ENCODE data around the gene OAF. TPM values are rescaled to one million over a fixed set of nuclear protein-coding genes. Genes with fewer than 3 reads are reported as not detected.

OAF gene
- total and polyA plus RNA-seq, 8 donors, result 21.6 to 88.3 (median 45.6) TPM

- peaks cover 8 to 11% (median 10%) of the 10 kb centered on the region in 3 donors for H3K4me1 ChIP-seq
- FAIRE-seq (no peak), DNase-seq (no peak), ATAC-seq (no peak)
- H3K27me3 ChIP-seq, result no peaks in the 10 kb centered on the region
- no peaks in the 10 kb centered on the region for H3K9me3 ChIP-seq
- intact Hi-C loops (cut with DNase I), result loop anchor here in 1 of 3 donors (10.0 kb wide), 1 partner anchor 97 kb away; no protein-coding TSS in a partner anchor
- H3K36me3 ChIP-seq, result no peaks in the 10 kb centered on the region
- WGBS, 2 donors, result 85 to 91% methylated on average over 14 of the region's 14 CpGs
- H3K4me3 ChIP-seq, result no peak overlapping the region
- H3K27ac ChIP-seq, result no peak overlapping the region
- TF ChIP-seq CTCF (IDR thresholded peaks at IDR 0.05), result no peak
Observed at GRCh38 chr11:120197251-120197891, 13.5 kb upstream of the OAF start.

GRCh38 chr11:120197977-120198376 lies 12.9 kb upstream of the OAF start:
- no peaks in the 10 kb centered on the region for H3K27me3 ChIP-seq
- DNase-seq (no peak), ATAC-seq (no peak), FAIRE-seq (no peak)
- no peaks in the 10 kb centered on the region for H3K36me3 ChIP-seq
- WGBS, 2 donors, result 85 to 86% methylated on average over 9 of the region's 9 CpGs
- peaks cover 2 to 7% (median 4%) of the 10 kb centered on the region in 3 donors for H3K4me1 ChIP-seq
- no peaks in the 10 kb centered on the region for H3K9me3 ChIP-seq
- no peak for TF ChIP-seq CTCF (IDR thresholded peaks at IDR 0.05)
- intact Hi-C loops (cut with DNase I), result loop anchor here in 1 of 3 donors (10.0 kb wide), 1 partner anchor 97 kb away; no protein-coding TSS in a partner anchor
- no peak overlapping the region for H3K27ac ChIP-seq
- no peak overlapping the region for H3K4me3 ChIP-seq

- intact Hi-C loops (cut with DNase I), result loop anchor here in 1 of 3 donors (10.0 kb wide), 1 partner anchor 96 kb away; no protein-coding TSS in a partner anchor
- Histone ChIP-seq H3K27ac (no peak overlapping the region), H3K4me3 (no peak overlapping the region), H3K27me3 (no peaks in the 10 kb centered on the region), H3K36me3 (no peaks in the 10 kb centered on the region), H3K9me3 (no peaks in the 10 kb centered on the region), H3K4me1 (peaks cover 0 to 3% (median 0%) of the 10 kb centered on the region in 3 donors)
- DNase-seq, result no peak
- no peak for TF ChIP-seq CTCF (IDR thresholded peaks at IDR 0.05)
- no peak for FAIRE-seq
- WGBS, 2 donors, result 70 to 71% methylated on average over 5 of the region's 5 CpGs
- ATAC-seq, result no peak
Observed at GRCh38 chr11:120198403-120198786, 12.4 kb upstream of the OAF start.

GRCh38 chr11:120198787-120199469 lies 11.9 kb upstream of the OAF start:
- H3K36me3 ChIP-seq, result no peaks in the 10 kb centered on the region
- intact Hi-C loops (cut with DNase I), result loop anchor here in 1 of 3 donors (10.0 kb wide), 1 partner anchor 96 kb away; no protein-coding TSS in a partner anchor
- no peaks in the 10 kb centered on the region for H3K27me3 ChIP-seq
- TF ChIP-seq CTCF (IDR thresholded peaks at IDR 0.05), result no peak
- DNase-seq (no peak), ATAC-seq (peak in 2 of 4 donors; percentile 8 to 16), FAIRE-seq (no peak)
- H3K9me3 ChIP-seq, result no peaks in the 10 kb centered on the region
- H3K4me3 ChIP-seq, result no peak overlapping the region
- H3K27ac ChIP-seq, result no peak overlapping the region
- WGBS, 2 donors, result 85 to 91% methylated on average over 9 of the region's 9 CpGs
- no peaks in the 10 kb centered on the region for H3K4me1 ChIP-seq
